Omental fat pad (tissue), 4 donors: ENCODE results near the gene DLG1. TPM values are rescaled to one million over a fixed set of nuclear protein-coding genes. Genes with fewer than 3 reads are reported as not detected.
"Not testable (repeated sequence)": the region's sequence is repeated elsewhere in the genome, so short reads cannot be mapped to it uniquely, and the experiment has no call there.

Experiments used
- ATAC-seq: fragments of 150-250 bp; one replicate; pipeline ENCODE4 v1.9.1; 2016; ENCODE audit warnings: mild to moderate bottlenecking, moderate library complexity; ENCODE audit not compliant: low FRiP score
- DNase-seq: peaks from one replicate; pipeline ENCODE4 v3.0.0-alpha.2; 2019; ENCODE audit warnings: low spot score
- total RNA-seq, 4 donors: library from RNA; depleted of rRNA; stranded (reverse); fragments of >200 nt; gene quantifications; one replicate each; pipeline ENCODE4 v1.1.0, GENCODE V29; 2016
- TF ChIP-seq, protein P1 (sequence below), 3 donors: fragments of 450-650 bp; IDR thresholded peaks; one replicate each; pipeline ENCODE4 v1.5.1; 2016 to 2017; ENCODE audit warnings: antibody characterized with exemption in 3 of 3, mild to moderate bottlenecking in 3 of 3, moderate library complexity in 2 of 3

Gene DLG1
- total RNA-seq, 4 donors from 2014 or later: 47.1 to 65.4 (median 60.2) TPM

DNA sequence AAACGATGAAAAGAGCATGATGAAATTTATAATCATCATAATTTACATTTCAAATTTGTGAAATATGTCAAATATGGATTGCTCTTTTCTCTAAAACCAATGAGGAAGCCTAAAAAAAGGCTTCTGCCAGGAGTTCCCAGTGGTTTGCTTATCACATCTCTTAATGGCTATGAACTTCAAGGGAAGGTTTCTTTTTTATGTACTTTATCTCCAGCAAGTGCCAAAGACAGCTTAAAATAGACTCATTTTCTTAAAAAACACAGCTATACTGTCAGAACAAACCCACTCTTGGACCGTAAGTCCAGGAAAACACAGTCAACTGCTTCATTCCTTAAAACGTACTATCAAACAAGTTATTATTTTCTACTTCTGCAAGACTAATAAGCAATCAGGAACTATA, 80.2 kb downstream of the DLG1 start:
- DNase-seq (no peak), ATAC-seq (no peak)
- TF ChIP-seq, protein P1, sequence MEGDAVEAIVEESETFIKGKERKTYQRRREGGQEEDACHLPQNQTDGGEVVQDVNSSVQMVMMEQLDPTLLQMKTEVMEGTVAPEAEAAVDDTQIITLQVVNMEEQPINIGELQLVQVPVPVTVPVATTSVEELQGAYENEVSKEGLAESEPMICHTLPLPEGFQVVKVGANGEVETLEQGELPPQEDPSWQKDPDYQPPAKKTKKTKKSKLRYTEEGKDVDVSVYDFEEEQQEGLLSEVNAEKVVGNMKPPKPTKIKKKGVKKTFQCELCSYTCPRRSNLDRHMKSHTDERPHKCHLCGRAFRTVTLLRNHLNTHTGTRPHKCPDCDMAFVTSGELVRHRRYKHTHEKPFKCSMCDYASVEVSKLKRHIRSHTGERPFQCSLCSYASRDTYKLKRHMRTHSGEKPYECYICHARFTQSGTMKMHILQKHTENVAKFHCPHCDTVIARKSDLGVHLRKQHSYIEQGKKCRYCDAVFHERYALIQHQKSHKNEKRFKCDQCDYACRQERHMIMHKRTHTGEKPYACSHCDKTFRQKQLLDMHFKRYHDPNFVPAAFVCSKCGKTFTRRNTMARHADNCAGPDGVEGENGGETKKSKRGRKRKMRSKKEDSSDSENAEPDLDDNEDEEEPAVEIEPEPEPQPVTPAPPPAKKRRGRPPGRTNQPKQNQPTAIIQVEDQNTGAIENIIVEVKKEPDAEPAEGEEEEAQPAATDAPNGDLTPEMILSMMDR (IDR thresholded peaks at IDR 0.05): no peak

DNA sequence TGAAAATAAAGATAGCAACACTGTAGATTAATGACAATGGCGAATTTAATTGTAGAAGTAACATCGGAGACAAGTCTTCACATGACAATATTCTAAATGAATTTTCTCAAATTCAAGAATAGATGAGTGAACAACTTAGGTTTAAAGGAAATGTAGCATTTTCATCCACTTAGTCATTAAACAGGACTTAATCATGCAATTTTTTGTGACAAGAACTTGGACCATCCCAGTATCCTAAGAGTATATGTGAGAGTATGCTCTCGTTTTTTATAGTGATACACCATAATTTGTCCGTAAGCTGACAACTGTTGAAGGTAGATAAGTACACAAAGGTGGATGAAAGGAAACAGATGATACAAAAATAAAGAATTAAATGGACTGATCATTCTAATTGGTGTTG, 81.5 kb downstream of the DLG1 start:
- peak; percentile 45 for ATAC-seq

DNA sequence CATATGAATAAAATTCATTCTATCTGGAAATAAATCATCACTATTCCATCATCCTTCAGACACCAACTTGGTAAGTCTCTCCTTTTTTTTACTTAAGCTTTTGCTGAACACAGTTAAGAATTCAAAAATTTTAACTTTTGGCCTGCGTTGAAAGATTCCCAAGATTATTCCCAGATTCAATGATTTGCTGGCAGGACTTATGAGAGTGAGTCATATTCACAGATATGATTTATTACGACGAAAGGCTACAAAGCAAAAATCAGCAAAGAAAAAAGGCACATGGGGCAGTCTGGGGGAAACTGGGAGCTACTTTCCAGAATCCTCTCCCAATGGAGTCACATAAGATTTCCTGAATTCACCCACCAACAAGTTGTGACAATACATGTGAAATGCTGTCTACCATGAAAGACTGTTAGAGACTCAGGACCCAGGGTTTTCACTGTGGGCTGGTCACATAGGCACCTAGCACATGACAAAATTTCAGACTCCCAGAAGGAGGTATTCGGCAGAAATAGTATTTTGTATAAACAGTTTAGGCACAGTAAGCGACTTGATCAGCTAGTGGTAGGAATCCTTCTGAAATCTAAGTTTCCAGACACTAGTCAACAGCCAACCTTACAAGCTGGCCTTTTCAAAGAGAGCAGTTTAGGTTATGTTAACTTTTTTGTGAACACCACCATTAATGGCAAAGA, 82.1 kb downstream of the DLG1 start:
- ATAC-seq (peak; percentile 62), DNase-seq (no peak)
- TF ChIP-seq, protein P1 (IDR thresholded peaks at IDR 0.05): no peak

More for the DNA sequence above, 81.5 kb downstream of the DLG1 start:
- TF ChIP-seq, protein P1 (IDR thresholded peaks at IDR 0.05): no peak
- DNase-seq: no peak

DNA sequence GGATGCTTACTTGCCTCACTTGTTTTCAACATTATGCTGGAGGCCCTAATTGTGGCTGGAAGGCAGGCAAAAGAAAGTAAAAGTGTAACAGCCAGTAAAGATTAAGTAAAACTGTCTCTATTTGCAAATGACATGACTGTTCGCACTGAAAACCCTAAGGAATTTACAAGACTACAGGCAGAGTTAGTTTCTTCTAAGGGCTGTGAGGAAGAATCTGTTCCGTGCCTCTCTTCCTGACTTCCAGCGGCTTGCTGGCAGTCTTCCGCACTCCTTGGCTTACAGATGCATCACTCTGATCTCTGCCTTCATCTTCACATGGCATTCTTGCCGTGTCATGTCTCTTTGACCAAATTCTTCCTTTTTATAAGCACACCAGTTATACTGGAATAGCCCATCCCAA, 86.1 kb downstream of the DLG1 start:
- DNase-seq: no peak
- ATAC-seq: no peak

DNA sequence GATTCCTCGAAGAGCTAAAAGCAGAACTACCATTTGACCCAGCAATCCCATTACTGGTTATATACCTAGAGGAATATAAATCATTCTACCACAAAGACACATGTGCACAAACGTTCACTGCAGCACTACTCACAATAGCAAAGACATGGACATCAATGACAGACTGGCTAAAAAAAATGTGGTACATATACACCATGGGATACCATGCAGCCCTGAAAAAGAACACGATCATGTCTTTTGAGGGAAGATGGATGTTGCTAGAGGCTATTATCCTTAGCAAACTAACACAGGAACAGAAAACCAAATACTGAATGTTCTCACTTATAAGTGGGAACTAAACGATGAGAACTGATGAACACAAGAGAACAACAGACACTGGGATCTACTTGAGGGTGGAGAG, 86.7 kb downstream of the DLG1 start:
- DNase-seq, ATAC-seq: not testable (repeated sequence)

More for the DNA sequence above, 86.1 kb downstream of the DLG1 start:
- TF ChIP-seq, protein P1 (IDR thresholded peaks at IDR 0.05): no peak

DNA sequence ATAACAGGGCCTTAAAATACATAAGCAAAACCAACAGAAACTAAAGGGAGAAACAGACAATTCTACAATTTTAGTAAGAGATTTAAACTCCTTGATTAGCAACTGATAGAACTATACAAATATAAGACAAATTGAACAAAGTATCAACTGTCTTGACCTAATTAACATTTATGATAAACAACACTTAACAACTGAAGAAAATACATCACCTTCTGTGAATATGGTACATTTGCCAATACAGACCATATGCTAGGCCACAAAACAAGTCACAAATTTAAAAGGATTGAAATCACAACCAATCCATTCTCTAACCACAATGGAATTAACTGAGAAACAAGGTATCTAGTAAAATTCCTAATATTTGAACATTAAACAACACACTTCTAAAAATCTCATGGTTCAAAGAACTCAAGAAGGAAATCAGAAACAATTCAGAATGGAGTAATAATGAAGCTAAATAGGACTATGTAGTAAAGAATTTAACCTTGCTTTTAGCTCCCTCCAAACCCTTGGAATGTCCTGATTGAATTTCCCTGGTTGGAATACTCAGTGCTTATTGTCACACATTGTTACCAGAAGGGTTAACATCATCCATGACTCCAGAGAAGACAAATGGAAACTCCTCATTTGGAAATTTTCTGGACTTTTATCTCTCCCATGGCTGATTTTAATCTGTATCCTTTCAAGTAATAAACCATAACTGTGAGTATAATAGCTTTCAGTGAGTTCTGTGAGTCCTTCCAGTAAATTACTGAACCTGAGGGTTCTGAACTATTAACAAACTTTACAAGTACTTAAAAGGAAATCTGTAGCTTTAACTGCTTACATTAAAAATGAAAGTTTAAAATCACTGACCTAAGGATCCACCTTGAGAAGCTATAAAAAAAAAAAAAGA, 88.8 kb downstream of the DLG1 start:
- TF ChIP-seq, protein P1 (IDR thresholded peaks at IDR 0.05): no peak
- DNase-seq (no peak), ATAC-seq (no peak)

DNA sequence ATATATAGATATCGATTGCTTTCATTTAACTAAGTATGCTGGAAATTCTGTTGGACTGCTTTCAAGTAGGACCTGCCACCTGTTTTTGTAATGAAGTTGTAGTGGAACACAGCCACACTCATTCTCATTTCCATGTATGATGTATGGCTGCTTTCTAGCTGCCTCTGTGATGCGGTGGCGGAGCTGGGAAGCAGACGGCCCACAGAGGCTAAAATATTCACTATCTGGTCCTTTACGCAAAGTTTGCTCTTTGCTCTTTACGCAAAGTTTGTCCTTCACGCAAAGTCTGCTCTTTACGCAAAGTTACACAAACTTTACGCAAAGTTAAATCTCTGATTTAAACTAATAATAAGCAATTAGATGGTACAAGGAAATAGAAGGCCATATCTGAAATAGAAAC, 91.5 kb downstream of the DLG1 start:
- TF ChIP-seq, protein P1 (IDR thresholded peaks at IDR 0.05): no peak
- no peak for ATAC-seq

More for the DNA sequence above, 91.5 kb downstream of the DLG1 start:
- DNase-seq: no peak
